RWPE2 (cell line): ENCODE data around the gene ACD.

ENCODE experiments used
- ATAC-seq: fragments of 200-7000 bp; cut with Tn5 transposase; 3 replicates; pipeline ENCODE4 v1.9.1; 2021; ENCODE audit warnings: low read depth
- DNase-seq: peaks from one replicate; pipeline ENCODE4 v3.0.0-alpha.2; 2020; ENCODE audit warnings: low spot score
- H3K27ac ChIP-seq: fragments of 450-650 bp; 2 replicates; pipeline ENCODE4 v1.5.1; 2017; ENCODE audit warnings: mild to moderate bottlenecking; ENCODE audit not compliant: poor library complexity, severe bottlenecking
- H3K27me3 ChIP-seq: fragments of 250-450 bp; sonication (Bioruptor Pico); 2 replicates; pipeline ENCODE4 v1.5.1; 2021; ENCODE audit warnings: mild to moderate bottlenecking, moderate library complexity; ENCODE audit not compliant: insufficient read depth, poor library complexity, severe bottlenecking
- H3K36me3 ChIP-seq: fragments of 250-450 bp; sonication (Bioruptor Pico); 2 replicates; pipeline ENCODE4 v1.5.1; 2020; ENCODE audit warnings: low read depth, mild to moderate bottlenecking, moderate library complexity
- H3K4me1 ChIP-seq: fragments of 250-450 bp; sonication (Bioruptor Pico); 2 replicates; pipeline ENCODE4 v1.5.1; 2021; ENCODE audit warnings: mild to moderate bottlenecking, moderate library complexity; ENCODE audit not compliant: insufficient read depth, poor library complexity, severe bottlenecking
- H3K4me3 ChIP-seq: fragments of 250-450 bp; sonication (Bioruptor Pico); 2 replicates; pipeline ENCODE4 v1.5.1; 2021; ENCODE audit warnings: mild to moderate bottlenecking, moderate library complexity; ENCODE audit not compliant: severe bottlenecking
- H3K9me3 ChIP-seq: fragments of 250-450 bp; sonication (Bioruptor Pico); 2 replicates; pipeline ENCODE4 v1.5.1; 2021; ENCODE audit warnings: mild to moderate bottlenecking, moderate library complexity; ENCODE audit not compliant: severe bottlenecking
- CTCF ChIP-seq: fragments of 450-650 bp; IDR thresholded peaks from one replicate; pipeline ENCODE4 v1.5.1; 2017; ENCODE audit warnings: mild to moderate bottlenecking, moderate library complexity; ENCODE audit not compliant: poor library complexity, severe bottlenecking

Gene ACD

GRCh38 chr16:67679935-67680897 is 20.2 kb upstream of the ACD start:
- Histone ChIP-seq H3K4me1 (peaks cover 5% of the 10 kb centered on the region), H3K27ac (no peak overlapping the region), H3K4me3 (no peak overlapping the region), H3K9me3 (no peaks in the 10 kb centered on the region), H3K27me3 (no peaks in the 10 kb centered on the region), H3K36me3 (peaks cover 13% of the 10 kb centered on the region)
- TF ChIP-seq CTCF = no peak
- ATAC-seq (no peak), DNase-seq (no peak)

GRCh38 chr16:67678354-67679023 is 18.4 kb upstream of the ACD start:
- H3K36me3 ChIP-seq = peaks cover 3% of the 10 kb centered on the region; the same call in 1 of the 2 replicates
- H3K4me1 ChIP-seq = peaks cover 5% of the 10 kb centered on the region
- no peaks in the 10 kb centered on the region for H3K27me3 ChIP-seq
- no peak for ATAC-seq
- no peak for TF ChIP-seq CTCF
- no peak overlapping the region for H3K4me3 ChIP-seq
- H3K9me3 ChIP-seq = no peaks in the 10 kb centered on the region
- no peak overlapping the region for H3K27ac ChIP-seq
- no peak for DNase-seq

GRCh38 chr16:67677712-67678111 is 17.7 kb upstream of the ACD start:
- no peaks in the 10 kb centered on the region for H3K9me3 ChIP-seq
- no peak for TF ChIP-seq CTCF
- no peak for ATAC-seq
- no peak for DNase-seq
- no peak overlapping the region for H3K27ac ChIP-seq
- peaks cover 5% of the 10 kb centered on the region for H3K4me1 ChIP-seq
- H3K27me3 ChIP-seq = no peaks in the 10 kb centered on the region
- H3K4me3 ChIP-seq = no peak overlapping the region
- peaks cover 3% of the 10 kb centered on the region; the same call in 1 of the 2 replicates for H3K36me3 ChIP-seq

- ATAC-seq (no peak), DNase-seq (no peak)
- H3K9me3 ChIP-seq = no peaks in the 10 kb centered on the region
- H3K4me1 ChIP-seq = peaks cover 5% of the 10 kb centered on the region
- H3K27me3 ChIP-seq = no peaks in the 10 kb centered on the region
- no peak overlapping the region for H3K4me3 ChIP-seq
- H3K27ac ChIP-seq = no peak overlapping the region
- no peak for TF ChIP-seq CTCF
- peaks cover 3% of the 10 kb centered on the region; the same call in 1 of the 2 replicates for H3K36me3 ChIP-seq
Measured at GRCh38 chr16:67676939-67677338, 16.9 kb upstream of the ACD start.
